NCI-H2227 treated with DMSO at 0.1 percent for 48 hours (cell line): ENCODE measurements around the gene CDKAL1.
"Not testable (repeated sequence)": the region's sequence is repeated elsewhere in the genome, so short reads cannot be mapped to it uniquely, and the experiment has no call there.

Source experiments
- DNase-seq: peaks from one replicate; lab custom pipeline; 2025; lab: John Stamatoyannopoulos, UW

The CDKAL1 gene

GRCh38 chr6:21180155-21180554, 645.9 kb downstream of the CDKAL1 start:
- DNase-seq: no peak

GRCh38 chr6:21180800-21181337, 646.6 kb downstream of the CDKAL1 start:
- DNase-seq: no peak

DNA sequence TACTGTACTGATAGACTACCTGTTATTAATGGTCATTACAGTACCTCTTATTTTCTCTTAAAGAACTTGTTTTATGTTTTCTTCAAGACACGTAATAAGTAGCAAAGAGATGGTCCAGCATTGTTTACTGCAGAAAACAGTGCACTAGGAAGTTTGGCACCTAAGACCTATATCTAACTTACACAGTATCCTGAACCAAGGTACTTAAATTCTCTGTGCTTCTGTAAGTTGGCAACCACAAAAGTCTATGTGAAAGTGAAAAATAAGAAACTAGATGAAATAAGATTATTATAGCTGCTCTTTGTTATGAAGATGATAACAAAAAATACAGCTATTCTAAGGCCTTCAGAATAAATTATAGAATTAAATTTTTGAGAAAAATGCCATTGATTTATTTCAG, 647.6 kb downstream of the CDKAL1 start:
- DNase-seq: no peak

DNA sequence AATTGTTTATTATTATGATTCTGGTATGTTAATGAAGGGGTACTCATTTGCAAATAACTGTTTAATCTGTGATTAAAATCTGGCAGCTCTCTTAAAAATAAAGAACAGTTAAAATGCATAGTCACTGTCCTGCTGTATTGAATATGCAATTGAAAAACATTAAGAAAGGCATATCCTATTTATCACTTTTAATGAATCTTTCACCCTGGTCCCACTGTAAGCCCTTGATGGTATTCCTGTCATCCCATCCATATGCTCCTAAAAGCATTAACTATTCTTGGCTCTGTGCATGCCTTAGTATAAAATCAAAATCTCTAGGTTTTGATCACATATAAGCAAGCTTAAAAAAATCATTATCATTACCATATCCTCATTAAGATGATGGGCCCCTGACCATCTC, 648.3 kb downstream of the CDKAL1 start:
- DNase-seq: no peak

DNA sequence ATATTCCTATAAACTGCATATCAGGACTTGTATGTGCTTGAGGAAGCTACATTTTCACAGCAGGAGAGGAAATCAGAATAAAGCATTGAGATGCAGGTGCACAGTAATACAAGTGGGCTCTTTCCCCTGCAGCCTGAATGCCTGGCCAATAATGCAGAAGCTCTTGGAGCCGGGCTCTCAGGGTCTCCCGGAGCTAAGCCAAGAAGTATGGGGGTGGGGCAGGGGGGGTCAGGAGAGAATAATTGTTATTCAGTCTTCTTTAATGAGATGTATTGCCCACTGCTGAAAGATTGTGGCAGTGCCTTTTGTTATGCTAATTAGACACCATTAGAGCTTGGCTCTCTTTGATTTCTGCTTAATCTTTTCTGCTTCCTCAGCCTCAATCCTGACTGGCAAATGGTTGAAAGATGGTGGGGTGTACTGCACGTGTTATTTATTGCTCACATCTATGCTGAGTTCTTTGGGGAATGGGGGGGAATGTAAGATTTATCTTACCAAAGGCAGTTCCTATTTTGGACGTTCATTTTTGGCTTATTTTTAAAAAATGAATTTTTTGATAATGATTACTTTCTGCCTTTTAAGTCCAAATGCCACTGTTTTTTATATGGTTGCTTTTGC, 651.7 kb downstream of the CDKAL1 start:
- DNase-seq: peak; percentile 91

- DNase-seq: no peak
These were observed 652.3 kb downstream of the CDKAL1 start for GRCh38 chr6:21186479-21187055.

- no peak for DNase-seq
These were observed 653.2 kb downstream of the CDKAL1 start for GRCh38 chr6:21187485-21187884.

- peak; percentile 53 for DNase-seq
These were observed 654.4 kb downstream of the CDKAL1 start for GRCh38 chr6:21188505-21189223.

- DNase-seq: peak; percentile 81
These were observed 655.5 kb downstream of the CDKAL1 start for GRCh38 chr6:21189759-21190158.

- DNase-seq: no peak
These were observed 656.4 kb downstream of the CDKAL1 start for GRCh38 chr6:21190701-21191100.

- DNase-seq: no peak
These were observed 659.7 kb downstream of the CDKAL1 start for GRCh38 chr6:21193790-21194475.

DNA sequence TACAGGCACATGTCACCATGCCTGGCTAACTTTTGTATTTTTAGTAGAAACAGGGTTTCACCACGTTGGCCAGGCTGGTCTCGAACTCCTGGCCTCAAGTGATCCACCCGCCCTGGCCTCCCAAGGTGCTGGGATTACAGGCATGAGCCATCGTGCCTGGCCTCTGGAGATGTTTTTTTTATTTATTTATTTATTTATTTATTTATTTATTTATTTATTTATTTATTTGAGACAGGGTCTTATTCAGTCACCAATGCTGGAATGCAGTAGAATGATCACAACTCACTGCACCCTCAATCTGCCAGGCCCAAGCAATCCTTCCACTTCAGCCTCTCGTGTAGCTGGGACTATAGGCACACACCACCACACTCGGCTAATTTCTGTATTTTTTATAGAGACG, 661.0 kb downstream of the CDKAL1 start:
- DNase-seq: not testable (repeated sequence)

GRCh38 chr6:21198032-21198640, 663.9 kb downstream of the CDKAL1 start:
- DNase-seq: no peak

GRCh38 chr6:21199262-21199661, 665.0 kb downstream of the CDKAL1 start:
- peak; percentile 33 for DNase-seq

GRCh38 chr6:21200134-21200870, 666.0 kb downstream of the CDKAL1 start:
- no peak for DNase-seq

DNA sequence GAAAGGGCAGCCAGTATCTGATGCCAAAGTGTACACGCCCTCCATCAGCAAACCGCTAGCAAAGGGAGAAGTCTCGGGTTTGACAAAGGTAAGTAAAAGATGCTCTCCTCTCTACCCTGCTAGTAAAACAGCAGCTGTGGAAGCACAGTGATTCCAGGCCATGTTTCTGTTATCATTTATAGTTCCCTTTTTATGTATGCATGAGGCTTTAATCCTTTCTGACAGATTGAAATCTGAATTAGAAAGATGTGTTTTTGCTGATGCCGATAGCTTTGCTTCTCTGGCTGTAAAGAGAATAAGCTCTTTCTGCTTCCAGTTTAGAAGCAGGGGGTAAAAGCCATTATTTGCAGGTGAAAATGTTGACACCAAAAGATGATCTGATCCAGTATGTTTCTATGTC, 666.9 kb downstream of the CDKAL1 start:
- no peak for DNase-seq

DNA sequence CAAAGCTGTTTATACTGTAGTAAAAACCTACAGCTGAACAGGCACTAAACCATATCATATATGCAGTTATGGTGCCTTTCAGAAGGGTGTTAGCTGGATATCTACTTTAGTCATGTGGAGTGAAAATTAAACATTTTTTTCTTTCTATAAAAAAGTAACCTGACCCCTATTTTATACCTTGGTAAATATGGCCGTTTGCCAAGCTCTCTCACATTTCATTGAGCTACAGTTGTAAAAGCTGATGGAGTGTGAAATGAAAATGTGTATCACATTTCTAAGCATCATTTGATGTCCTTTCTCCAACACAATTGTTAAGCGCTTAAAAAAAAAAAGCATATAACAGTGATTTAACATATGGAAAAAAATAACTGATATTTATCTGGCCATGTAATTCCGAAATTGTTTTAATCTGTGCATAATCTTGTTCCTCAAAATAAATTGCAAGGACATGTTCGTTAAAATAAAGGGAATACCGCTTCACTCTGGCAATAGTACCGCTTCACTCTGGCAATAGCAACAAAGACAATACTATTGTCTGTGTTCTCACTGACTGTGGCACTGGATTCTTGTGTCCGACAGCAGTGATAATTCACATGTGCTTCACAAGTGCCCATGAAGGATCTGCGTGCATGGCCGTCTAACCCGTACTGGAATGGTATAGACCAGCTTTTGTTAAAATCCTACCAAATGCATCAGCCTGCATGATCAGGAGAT, 667.5 kb downstream of the CDKAL1 start:
- peak; percentile 48 for DNase-seq

DNA sequence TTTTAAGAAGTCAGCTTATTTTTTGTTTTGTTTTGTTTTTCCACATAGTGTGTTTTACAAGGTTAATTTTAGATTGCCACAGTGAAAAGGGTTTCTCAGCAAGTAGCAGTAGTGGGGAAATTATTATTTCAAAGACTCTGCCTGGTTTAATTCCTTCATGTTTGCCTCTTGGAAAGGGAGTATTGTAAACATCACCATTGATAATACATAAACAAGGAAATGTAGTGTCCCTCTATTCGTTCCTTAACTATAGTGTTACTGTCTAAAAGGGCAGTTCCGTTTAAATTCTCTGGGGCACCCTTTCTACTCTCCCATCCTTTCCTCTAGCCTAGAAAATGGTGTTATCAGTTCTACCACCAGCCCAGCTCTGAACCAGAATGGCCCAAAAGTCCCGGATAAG, 668.3 kb downstream of the CDKAL1 start:
- no peak for DNase-seq

DNA sequence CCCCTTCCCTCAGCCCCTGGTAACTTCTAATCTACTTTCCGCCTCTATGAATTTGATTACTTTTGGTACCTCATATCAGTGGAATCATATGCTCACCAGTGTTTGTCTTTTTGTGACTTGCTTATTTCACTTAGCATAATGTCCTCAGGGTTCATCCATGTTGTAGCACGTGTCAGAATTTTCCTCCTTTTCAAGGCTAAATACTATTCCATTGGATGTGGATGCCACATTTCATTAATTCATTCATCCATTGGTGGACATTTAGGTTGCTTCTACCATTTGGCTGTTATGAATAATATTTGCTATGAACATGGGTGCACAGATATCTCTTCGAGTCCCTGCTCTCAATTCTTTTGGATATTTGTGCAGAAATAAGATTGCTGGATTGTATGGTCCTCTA, 670.7 kb downstream of the CDKAL1 start:
- no peak for DNase-seq

DNA sequence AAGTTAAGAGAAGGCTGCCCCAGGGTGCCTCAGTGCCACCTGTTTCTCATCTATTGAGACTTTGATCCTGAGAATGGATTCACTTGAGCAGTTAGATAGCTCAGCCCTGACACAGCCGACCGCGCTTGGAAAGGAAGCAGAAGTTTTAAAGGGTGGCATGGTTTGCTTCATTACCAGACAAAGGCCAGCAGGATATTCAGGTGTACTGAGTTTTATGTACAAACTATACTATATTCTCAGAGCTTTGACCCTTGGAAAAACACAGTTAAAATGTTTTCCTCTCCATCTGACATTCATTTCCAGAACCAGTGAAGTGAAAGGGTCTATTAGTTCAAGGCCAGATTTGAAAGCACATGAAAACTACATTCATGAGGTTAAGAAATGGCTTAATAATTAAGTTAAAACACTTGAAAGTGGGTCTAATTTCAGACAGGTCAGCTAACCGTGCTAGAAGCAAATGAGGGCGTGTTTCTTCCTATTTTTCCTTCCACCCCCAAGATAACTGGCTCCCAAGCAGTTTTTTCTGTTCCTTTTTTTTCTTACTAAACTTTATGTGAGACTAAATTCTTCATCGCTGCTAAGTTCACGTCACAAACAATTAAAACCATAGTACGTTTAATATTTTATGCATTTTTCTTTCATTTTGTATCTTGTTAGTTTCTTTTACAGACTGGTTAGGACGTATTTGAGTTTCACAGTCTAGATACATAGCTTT, 674.0 kb downstream of the CDKAL1 start:
- no peak for DNase-seq
